ENCODE measurements around the gene SNN. TPM values are rescaled to one million over a fixed set of nuclear protein-coding genes. Genes with fewer than 3 reads are reported as not detected.

The SNN gene
- polyA plus RNA-seq, 2 of the 4 experiments (the other 2 are of a cell fraction): 6.3 to 10.7 TPM

GRCh38 chr16:11640987-11641817 is 27.1 kb upstream of the SNN start:
- peak overlapping the region; percentile 89 for H3K4me2 ChIP-seq
- H3K9me3 ChIP-seq: no peaks in the 10 kb centered on the region
- H3K4me3 ChIP-seq: peak overlapping the region; percentile 13
- TF ChIP-seq HDAC2 (IDR thresholded peaks at IDR 0.05): no peak
- peak; percentile 78 for TF ChIP-seq SMC3 (IDR thresholded peaks at IDR 0.05)
- TF ChIP-seq, protein P1, sequence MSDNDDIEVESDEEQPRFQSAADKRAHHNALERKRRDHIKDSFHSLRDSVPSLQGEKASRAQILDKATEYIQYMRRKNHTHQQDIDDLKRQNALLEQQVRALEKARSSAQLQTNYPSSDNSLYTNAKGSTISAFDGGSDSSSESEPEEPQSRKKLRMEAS (IDR thresholded peaks at IDR 0.05): peak; percentile 71
- TF ChIP-seq PBX3 (IDR thresholded peaks at IDR 0.05): no peak
- TF ChIP-seq PHF8 (IDR thresholded peaks at IDR 0.05; ENCODE audit: borderline replicate concordance, low read depth): no peak
- peak; percentile 84 to 91 for TF ChIP-seq RAD21 (conservative IDR thresholded peaks at IDR 0.05 in 1 of 2, IDR thresholded peaks at IDR 0.05 in 1 of 2)
- no peak for TF ChIP-seq JUN (IDR thresholded peaks at IDR 0.05)
- TF ChIP-seq RARB (CRISPR knock-in tag; IDR thresholded peaks at IDR 0.05): peak; percentile 59; the same call in 1 of the 2 replicates
- peak; percentile 43; the same call in 1 of the 2 replicates for TF ChIP-seq HOXB5 (CRISPR knock-in tag; IDR thresholded peaks at IDR 0.05)
- TF ChIP-seq HEYL (CRISPR knock-in tag; IDR thresholded peaks at IDR 0.05): peak; percentile 53
- peak; percentile 90 for TF ChIP-seq FOSB (CRISPR knock-in tag; IDR thresholded peaks at IDR 0.05)
- peak; percentile 90 for TF ChIP-seq TP53 (CRISPR knock-in tag; IDR thresholded peaks at IDR 0.05)
- TF ChIP-seq HOXA7 (CRISPR knock-in tag; IDR thresholded peaks at IDR 0.05): peak; percentile 83; the same call in 1 of the 2 replicates
- TF ChIP-seq RFX5 (IDR thresholded peaks at IDR 0.05): no peak
- peak; percentile 47; the same call in 1 of the 2 replicates for TF ChIP-seq ZSCAN20 (CRISPR knock-in tag; IDR thresholded peaks at IDR 0.05)
- TF ChIP-seq HOXB13 (CRISPR knock-in tag; IDR thresholded peaks at IDR 0.05; ENCODE audit: low read depth): peak; percentile 79; the same call in 1 of the 2 replicates
- peak; percentile 94; the same call in 1 of the 2 replicates for TF ChIP-seq TFCP2L1 (CRISPR knock-in tag; IDR thresholded peaks at IDR 0.05)
- TF ChIP-seq, protein P2, sequence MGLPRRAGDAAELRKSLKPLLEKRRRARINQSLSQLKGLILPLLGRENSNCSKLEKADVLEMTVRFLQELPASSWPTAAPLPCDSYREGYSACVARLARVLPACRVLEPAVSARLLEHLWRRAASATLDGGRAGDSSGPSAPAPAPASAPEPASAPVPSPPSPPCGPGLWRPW (IDR thresholded peaks at IDR 0.05): no peak
- no peak for TF ChIP-seq CBX8 (IDR thresholded peaks at IDR 0.05)
- TF ChIP-seq EHF (CRISPR knock-in tag; IDR thresholded peaks at IDR 0.05): peak; percentile 62
- TF ChIP-seq GATA3 (IDR thresholded peaks at IDR 0.05; ENCODE audit: borderline replicate concordance): peak; percentile 62
- TF ChIP-seq CEBPB (IDR thresholded peaks at IDR 0.05): no peak
- TF ChIP-seq, protein P3, sequence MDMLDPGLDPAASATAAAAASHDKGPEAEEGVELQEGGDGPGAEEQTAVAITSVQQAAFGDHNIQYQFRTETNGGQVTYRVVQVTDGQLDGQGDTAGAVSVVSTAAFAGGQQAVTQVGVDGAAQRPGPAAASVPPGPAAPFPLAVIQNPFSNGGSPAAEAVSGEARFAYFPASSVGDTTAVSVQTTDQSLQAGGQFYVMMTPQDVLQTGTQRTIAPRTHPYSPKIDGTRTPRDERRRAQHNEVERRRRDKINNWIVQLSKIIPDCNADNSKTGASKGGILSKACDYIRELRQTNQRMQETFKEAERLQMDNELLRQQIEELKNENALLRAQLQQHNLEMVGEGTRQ (IDR thresholded peaks at IDR 0.05): no peak
- TF ChIP-seq JUNB (IDR thresholded peaks at IDR 0.05): no peak
- TF ChIP-seq FOXS1 (CRISPR knock-in tag; IDR thresholded peaks at IDR 0.05): peak; percentile 76
- TF ChIP-seq ATOH8 (CRISPR knock-in tag; IDR thresholded peaks at IDR 0.05; ENCODE audit: low read depth): peak; percentile 35; the same call in 1 of the 2 replicates
- no peak for TF ChIP-seq FOSL2 (IDR thresholded peaks at IDR 0.05)
- peak; percentile 1; the same call in 1 of the 2 replicates for TF ChIP-seq FOSL2 (CRISPR knock-in tag; IDR thresholded peaks at IDR 0.05)
- TF ChIP-seq CTCF (IDR thresholded peaks at IDR 0.05): peak; percentile 82
- TF ChIP-seq NFE2L2 (conservative IDR thresholded peaks at IDR 0.05; ENCODE audit: low read length): no peak
- CTCF ChIA-PET: interaction anchor here (0.6 to 4.3 kb wide), 45 partner anchors 10 to 254 kb away, joined by 3 to 65 read pairs (median 5); partner anchors contain the start of genes LITAF and SNN
- peaks cover 57% of the 10 kb centered on the region for H3K4me1 ChIP-seq
- POLR2A ChIA-PET: interaction anchor here (0.7 to 3.4 kb wide), 12 partner anchors 9 to 156 kb away, joined by 3 to 57 read pairs (median 6); partner anchors contain the start of genes LITAF, TXNDC11 and ZC3H7A
- peak overlapping the region; percentile 99 to 100 for H3K27ac ChIP-seq
- ATAC-seq: peak; percentile 59 to 67
- WGBS (ENCODE audit: missing lambda C conversion rate): 18% methylated on average over 20 of the region's 20 CpGs
- no peak for FAIRE-seq
- DNase-seq (ENCODE audit: low read depth in 1 of 2, low spot score in 1 of 2): peak; percentile 80 to 90

All from A549 (cell line).